Neural cell (in vitro differentiated cells): Measurements from ENCODE around the gene KSR2. TPM values are rescaled to one million over a fixed set of nuclear protein-coding genes. Genes with fewer than 3 reads are reported as not detected.

Experiments
- H2AFZ ChIP-seq: fragments of 200-600, 300-800 bp; sonication (generic), shearing (Covaris generic); 2 replicates; pipeline ENCODE4 v1.6.0; 2014; ENCODE audit warnings: low read depth, mild to moderate bottlenecking, antibody characterized with exemption, low read length, moderate library complexity
- H3F3A ChIP-seq: fragments of 200-600 bp; shearing (Covaris generic); 2 replicates; pipeline ENCODE4 v1.6.1; 2016; ENCODE audit warnings: mild to moderate bottlenecking, moderate library complexity, mixed read lengths, antibody characterized with exemption, low read length; ENCODE audit not compliant: insufficient read depth, poor library complexity, severe bottlenecking
- H3K27ac ChIP-seq: fragments of 200-600, 300-800 bp; sonication (generic), shearing (Covaris generic); 2 replicates; pipeline ENCODE4 v1.5.1; 2014; ENCODE audit warnings: mild to moderate bottlenecking, low read length, moderate library complexity
- H3K27me3 ChIP-seq: fragments of 300-800, 200-600 bp; sonication (generic), shearing (Covaris generic); 2 replicates; pipeline ENCODE4 v1.6.0; 2014; ENCODE audit warnings: mild to moderate bottlenecking, low read depth, low read length, moderate library complexity; ENCODE audit not compliant: insufficient read depth
- H3K36me3 ChIP-seq: fragments of 300-800, 200-600 bp; sonication (generic), shearing (Covaris generic); 2 replicates; pipeline ENCODE4 v1.5.1; 2014; ENCODE audit warnings: mild to moderate bottlenecking, antibody characterized with exemption, low read length, moderate library complexity; ENCODE audit not compliant: insufficient read depth
- H3K4me2 ChIP-seq: fragments of 300-800, 200-600 bp; sonication (generic), shearing (Covaris generic); 2 replicates; pipeline ENCODE4 v1.6.0; 2014; ENCODE audit warnings: mild to moderate bottlenecking, low read length
- H3K4me3 ChIP-seq: fragments of 300-800, 200-600 bp; sonication (generic), shearing (Covaris generic); 2 replicates; pipeline ENCODE4 v1.5.1; 2014; ENCODE audit warnings: mild to moderate bottlenecking, low read length, moderate library complexity
- H3K79me2 ChIP-seq: fragments of 200-600 bp; shearing (Covaris generic); replicated peaks from 2 replicates; pipeline ENCODE4 v1.6.0; 2014; ENCODE audit warnings: mild to moderate bottlenecking, low read length, moderate library complexity; ENCODE audit not compliant: insufficient read depth
- H3K9ac ChIP-seq: fragments of 300-800, 200-600 bp; sonication (generic), shearing (Covaris generic); 2 replicates; pipeline ENCODE4 v1.6.1; 2016; ENCODE audit warnings: mild to moderate bottlenecking, low read length, mixed read lengths
- H3K9me2 ChIP-seq: fragments of 200-600 bp; shearing (Covaris generic); 2 replicates; pipeline ENCODE4 v1.6.1; 2016; ENCODE audit warnings: mild to moderate bottlenecking, low read length, mixed read lengths; ENCODE audit not compliant: insufficient read depth
- H3K9me3 ChIP-seq: fragments of 200-600, 300-800 bp; sonication (generic), shearing (Covaris generic); 2 replicates; pipeline ENCODE4 v1.6.1; 2016; ENCODE audit warnings: mild to moderate bottlenecking, mixed run types, low read length, moderate library complexity, mixed read lengths
- H4K20me1 ChIP-seq: fragments of 200-600 bp; shearing (Covaris generic); 2 replicates; pipeline ENCODE4 v1.6.1; 2016; ENCODE audit warnings: mild to moderate bottlenecking, mixed run types; ENCODE audit not compliant: insufficient read depth
- CTCF ChIP-seq: fragments of 450-650 bp; IDR thresholded peaks from 2 replicates; pipeline ENCODE4 v1.5.1; 2014; ENCODE audit warnings: antibody characterized with exemption, mild to moderate bottlenecking, moderate library complexity; ENCODE audit not compliant: poor library complexity, severe bottlenecking
- EP300 ChIP-seq: fragments of 450-650 bp; conservative IDR thresholded peaks from 2 replicates; pipeline ENCODE4 v1.6.1; 2014; ENCODE audit warnings: antibody characterized with exemption, mild to moderate bottlenecking, moderate library complexity; ENCODE audit not compliant: poor library complexity, severe bottlenecking
- EZH2 ChIP-seq: fragments of 200-600, 300-800 bp; shearing (Covaris generic), sonication (generic); IDR thresholded peaks from 2 replicates; pipeline ENCODE4 v1.6.1; 2014; ENCODE audit warnings: antibody characterized with exemption, low read length, borderline replicate concordance, mild to moderate bottlenecking; ENCODE audit not compliant: insufficient read depth, poor library complexity, severe bottlenecking
- MXI1 ChIP-seq: fragments of 450-650 bp; conservative IDR thresholded peaks from 2 replicates; pipeline ENCODE4 v1.6.1; 2014; ENCODE audit warnings: antibody characterized with exemption, mild to moderate bottlenecking; ENCODE audit not compliant: poor library complexity, severe bottlenecking
- POLR2AphosphoS5 ChIP-seq: IDR thresholded peaks from 2 replicates; pipeline ENCODE4 v1.6.1; 2012
- RAD21 ChIP-seq: fragments of 450-650 bp; conservative IDR thresholded peaks from 2 replicates; pipeline ENCODE4 v1.6.1; 2014; ENCODE audit warnings: antibody characterized with exemption, mild to moderate bottlenecking, moderate library complexity
- REST ChIP-seq: IDR thresholded peaks from 2 replicates; pipeline ENCODE4 v1.6.1; 2012; ENCODE audit warnings: borderline replicate concordance
- SMC3 ChIP-seq: fragments of 450-650 bp; conservative IDR thresholded peaks from 2 replicates; pipeline ENCODE4 v1.6.1; 2014; ENCODE audit warnings: antibody characterized with exemption, mild to moderate bottlenecking, moderate library complexity; ENCODE audit not compliant: poor library complexity
- TAF1 ChIP-seq: IDR thresholded peaks from 2 replicates; pipeline ENCODE4 v1.6.1; 2012; ENCODE audit warnings: low read depth
- polyA plus RNA-seq: library from polyadenylated mRNA; depleted of rRNA; stranded (reverse); fragments of >200 nt; gene quantifications from 2 replicates; pipeline ENCODE4 v1.2.3, GENCODE V29; 2014

Gene KSR2
- polyA plus RNA-seq, 1 donor from 2014 or later = 3.0 TPM

- Histone ChIP-seq H3K9ac (no peak overlapping the region), H2AFZ (no peak overlapping the region), H3K4me2 (no peak overlapping the region), H4K20me1 (no peaks in the 10 kb centered on the region), H3F3A (no peaks in the 10 kb centered on the region), H3K79me2 (no peaks in the 10 kb centered on the region), H3K4me3 (no peak overlapping the region), H3K9me3 (peaks cover 3% of the 10 kb centered on the region), H3K27ac (no peak overlapping the region), H3K27me3 (no peaks in the 10 kb centered on the region), H3K36me3 (no peaks in the 10 kb centered on the region), H3K9me2 (no peaks in the 10 kb centered on the region)
- no peak for TF ChIP-seq POLR2AphosphoS5
- TF ChIP-seq EZH2 = no peak
- TF ChIP-seq REST = no peak
- TF ChIP-seq MXI1 = no peak
- no peak for TF ChIP-seq CTCF
- no peak for TF ChIP-seq TAF1
- TF ChIP-seq EP300 = no peak
- no peak for TF ChIP-seq RAD21
- TF ChIP-seq SMC3 = no peak
These were observed 241.5 kb downstream of the KSR2 start for GRCh38 chr12:117727301-117727700.

- no peak overlapping the region for H3K4me3 ChIP-seq
- no peaks in the 10 kb centered on the region for H3F3A ChIP-seq
- no peak overlapping the region for H3K27ac ChIP-seq
- no peak for TF ChIP-seq TAF1
- TF ChIP-seq SMC3 = no peak
- no peak for TF ChIP-seq EZH2
- TF ChIP-seq RAD21 = no peak
- no peak for TF ChIP-seq REST
- TF ChIP-seq CTCF = no peak
- H3K9me3 ChIP-seq = peaks cover 3% of the 10 kb centered on the region
- H3K9ac ChIP-seq = no peak overlapping the region
- H3K9me2 ChIP-seq = no peaks in the 10 kb centered on the region
- no peak overlapping the region for H3K4me2 ChIP-seq
- H3K79me2 ChIP-seq = no peaks in the 10 kb centered on the region
- H3K27me3 ChIP-seq = no peaks in the 10 kb centered on the region
- no peaks in the 10 kb centered on the region for H4K20me1 ChIP-seq
- no peak overlapping the region for H2AFZ ChIP-seq
- no peaks in the 10 kb centered on the region for H3K36me3 ChIP-seq
These were observed 244.2 kb downstream of the KSR2 start for GRCh38 chr12:117724543-117724942.
